ENCODE data around the gene CLTA.
"Not testable (repeated sequence)": the region's sequence is repeated elsewhere in the genome, so short reads cannot be mapped to it uniquely, and the experiment has no call there.

GRCh38 chr9:36176496-36176895, 14.2 kb upstream of the CLTA start:
- TF ChIP-seq CTCF (IDR thresholded peaks at IDR 0.05; ENCODE audit: insufficient read depth, low read depth, low read length); EZH2 (IDR thresholded peaks at IDR 0.05; ENCODE audit: insufficient read depth, low read length): not testable (repeated sequence)
